MCF 10A (cell line): Measurements from ENCODE around the gene EGFL8. TPM values are rescaled to one million over a fixed set of nuclear protein-coding genes. Genes with fewer than 3 reads are reported as not detected.
"Not testable (repeated sequence)": the region's sequence is repeated elsewhere in the genome, so short reads cannot be mapped to it uniquely, and the experiment has no call there.

Source experiments
- BruUV-seq: library from RNA; stranded (reverse); fragments of 400-500 nt; replicated peaks from 2 replicates; lab custom pipeline; 2021; lab: Mats Ljungman, UMichigan
- CTCF ChIA-PET: fragments of 300-600 bp; sonication (Branson Sonifier 250); formaldehyde crosslinking; extraction: SDS; loops from one replicate; lab custom pipeline; 2021; ENCODE audit warnings: antibody characterized with exemption, inconsistent platforms; lab: Yijun Ruan, JAX
- POLR2A ChIA-PET: fragments of 300-600, 350-650 bp; sonication (Branson Sonifier 250); formaldehyde crosslinking; extraction: SDS; loops from one replicate; lab custom pipeline; 2020; ENCODE audit warnings: antibody characterized with exemption, inconsistent platforms; lab: Yijun Ruan, JAX
- DNase-seq: peaks from one replicate; pipeline ENCODE4 v3.0.0-alpha.2; 2018; ENCODE audit not compliant: unreplicated experiment
- H3K27ac Mint-ChIP-seq: one replicate; pipeline ENCODE4 v1.8.0; 2022; ENCODE audit warnings: mild to moderate bottlenecking, low read depth, mixed read lengths; ENCODE audit not compliant: unreplicated experiment
- H3K27me3 Mint-ChIP-seq: one replicate; pipeline ENCODE4 v1.8.0; 2022; ENCODE audit warnings: mixed read lengths; ENCODE audit not compliant: insufficient read depth, unreplicated experiment
- H3K36me3 Mint-ChIP-seq: one replicate; pipeline ENCODE4 v1.8.0; 2022; ENCODE audit warnings: mild to moderate bottlenecking, moderate library complexity, mixed read lengths; ENCODE audit not compliant: insufficient read depth, unreplicated experiment
- H3K4me1 Mint-ChIP-seq: one replicate; pipeline ENCODE4 v1.8.0; 2022; ENCODE audit warnings: mixed read lengths; ENCODE audit not compliant: insufficient read depth, unreplicated experiment
- H3K4me3 Mint-ChIP-seq: one replicate; pipeline ENCODE4 v1.8.0; 2022; ENCODE audit warnings: mild to moderate bottlenecking, moderate library complexity, mixed read lengths; ENCODE audit not compliant: unreplicated experiment
- H3K9me3 Mint-ChIP-seq: one replicate; pipeline ENCODE4 v1.8.0; 2022; ENCODE audit warnings: mixed read lengths; ENCODE audit not compliant: unreplicated experiment
- CTCF ChIP-seq: fragments of 200-600 bp; IDR thresholded peaks from one replicate; pipeline ENCODE4 v1.8.0; 2022; ENCODE audit warnings: antibody characterized with exemption, mild to moderate bottlenecking; ENCODE audit not compliant: unreplicated experiment
- intact Hi-C: fragments of 100-400 bp; cut with micrococcal nuclease; formaldehyde crosslinking; loops from 2 replicates; pipeline ENCODE4 v1.14.1; 2022
- total RNA-seq: library from RNA; stranded (reverse); gene quantifications from 2 replicates; pipeline ENCODE4 v1.2.3, GENCODE V29; 2022

The EGFL8 gene
- total RNA-seq, 1 experiment from 2014 or later = 3.1 TPM

- POLR2A ChIA-PET = interaction anchor here (1.0 kb wide), 1 partner anchor 14 kb away, joined by 3 read pairs; the partner anchor contains the start of gene PBX2
- no peak for DNase-seq
- Mint-ChIP-seq H3K9me3 (no peaks in the 10 kb centered on the region), H3K36me3 (peaks cover 6% of the 10 kb centered on the region), H3K27me3 (peaks cover 24% of the 10 kb centered on the region), H3K4me1 (no peaks in the 10 kb centered on the region), H3K27ac (no peak overlapping the region), H3K4me3 (no peak overlapping the region)
- intact Hi-C loops = no loop called here
- BruUV-seq = no TSS peak
- CTCF ChIA-PET = no interaction called here
- no peak for TF ChIP-seq CTCF
These were observed 39.3 kb downstream of the EGFL8 start for GRCh38 chr6:32203426-32204267.

GRCh38 chr6:32204268-32204715 is 39.9 kb downstream of the EGFL8 start:
- CTCF ChIA-PET = interaction anchor here (1.1 kb wide), 1 partner anchor 21 kb away, joined by 3 read pairs; no protein-coding TSS in a partner anchor
- H3K4me3 Mint-ChIP-seq = no peak overlapping the region
- intact Hi-C loops = no loop called here
- H3K4me1 Mint-ChIP-seq = no peaks in the 10 kb centered on the region
- BruUV-seq = no TSS peak
- TF ChIP-seq CTCF = no peak
- POLR2A ChIA-PET = interaction anchor here (0.6 kb wide), 1 partner anchor 8 kb away, joined by 3 read pairs; no protein-coding TSS in a partner anchor
- H3K27ac Mint-ChIP-seq = no peak overlapping the region
- DNase-seq = no peak
- peaks cover 6% of the 10 kb centered on the region for H3K36me3 Mint-ChIP-seq
- H3K27me3 Mint-ChIP-seq = peaks cover 24% of the 10 kb centered on the region
- no peaks in the 10 kb centered on the region for H3K9me3 Mint-ChIP-seq

- peaks cover 14% of the 10 kb centered on the region for H3K27me3 Mint-ChIP-seq
- H3K36me3 Mint-ChIP-seq = peaks cover 6% of the 10 kb centered on the region
- no peaks in the 10 kb centered on the region for H3K9me3 Mint-ChIP-seq
- no peak for DNase-seq
- BruUV-seq = no TSS peak
- ChIA-PET POLR2A (interaction anchor here (0.7 kb wide), 1 partner anchor 1114 kb away, joined by 3 read pairs; no protein-coding TSS in a partner anchor), CTCF (no interaction called here)
- no peak for TF ChIP-seq CTCF
- intact Hi-C loops = no loop called here
- no peak overlapping the region for H3K27ac Mint-ChIP-seq
- peaks cover 10% of the 10 kb centered on the region for H3K4me1 Mint-ChIP-seq
- no peak overlapping the region for H3K4me3 Mint-ChIP-seq
These were observed 44.6 kb downstream of the EGFL8 start for GRCh38 chr6:32208996-32209395.

GRCh38 chr6:32210191-32210601 is 45.8 kb downstream of the EGFL8 start:
- DNase-seq = no peak
- H3K27ac Mint-ChIP-seq = no peak overlapping the region
- peaks cover 3% of the 10 kb centered on the region for H3K27me3 Mint-ChIP-seq
- CTCF ChIA-PET = no interaction called here
- intact Hi-C loops = no loop called here
- POLR2A ChIA-PET = no interaction called here
- TF ChIP-seq CTCF = no peak
- H3K4me3 Mint-ChIP-seq = no peak overlapping the region
- H3K4me1 Mint-ChIP-seq = peaks cover 10% of the 10 kb centered on the region
- peaks cover 1% of the 10 kb centered on the region for H3K36me3 Mint-ChIP-seq
- BruUV-seq = no TSS peak
- no peaks in the 10 kb centered on the region for H3K9me3 Mint-ChIP-seq

- Mint-ChIP-seq H3K4me1 (peaks cover 10% of the 10 kb centered on the region), H3K27me3 (peaks cover 11% of the 10 kb centered on the region)
- BruUV-seq, H3K4me3 Mint-ChIP-seq, POLR2A ChIA-PET, intact Hi-C loops, H3K27ac Mint-ChIP-seq, H3K9me3 Mint-ChIP-seq, H3K36me3 Mint-ChIP-seq, DNase-seq: not testable (repeated sequence)
- CTCF ChIA-PET = interaction anchor here (1.4 kb wide), 1 partner anchor 93 kb away, joined by 4 read pairs; no protein-coding TSS in a partner anchor
These were observed 47.0 kb downstream of the EGFL8 start for GRCh38 chr6:32211432-32211831.
